ENCODE data around the gene C5orf46. TPM values are rescaled to one million over a fixed set of nuclear protein-coding genes. Genes with fewer than 3 reads are reported as not detected.

Gene C5orf46
- total and polyA plus RNA-seq, 2 of the 4 experiments (the other 2 are of a cell fraction), result 1.3 TPM; not detected in 1

GRCh38 chr5:147895864-147896263, 10.5 kb downstream of the C5orf46 start:
- no peaks in the 10 kb centered on the region for H3K9me3 ChIP-seq (ENCODE audit: control insufficient read depth, insufficient read depth, low read length)
- H2AFZ ChIP-seq (replicated peaks; ENCODE audit: low read length, poor library complexity), result no peak overlapping the region
- BruUV-seq (replicated peaks), result no TSS peak
- no peak overlapping the region for H2AK9ac ChIP-seq (replicated peaks; ENCODE audit: low read depth, low read length, poor library complexity)
- H2BK120ac ChIP-seq (ENCODE audit: low read depth, low read length), result no peak overlapping the region
- ChIA-PET CTCF (no interaction called here), POLR2A (ENCODE audit: unreplicated experiment) (no interaction called here)
- no CpG with 5 or more reads among the region's 1 CpG for WGBS, 2 experiments (ENCODE audit: extremely low coverage in 2 of 2, insufficient read length in 1 of 2)
- ATAC-seq (ENCODE audit: low read depth) (no peak), DNase-seq (no peak)
- intact Hi-C loops (cut with micrococcal nuclease), result no loop called here
- no peak overlapping the region for H3K4me2 ChIP-seq (ENCODE audit: low read depth, low read length)
- no peak overlapping the region for H3K9ac ChIP-seq (ENCODE audit: low read depth, low read length)
- no peak overlapping the region for H3K14ac ChIP-seq (replicated peaks; ENCODE audit: low read depth, low read length)
- no peak overlapping the region for H3K56ac ChIP-seq (ENCODE audit: extremely low read depth, insufficient read depth, low read length)
- H3K23ac ChIP-seq (ENCODE audit: low read depth, low read length), result no peak overlapping the region
- no peak overlapping the region for H2AK5ac ChIP-seq (ENCODE audit: low read depth, low read length)
- H3K4ac ChIP-seq (ENCODE audit: low read depth, low read length), result no peak overlapping the region
- dilution Hi-C loops (cut with HindIII; ENCODE audit: low sequenced_read_pairs, unreplicated experiment), result no loop called here
- TF ChIP-seq ELK1 (IDR thresholded peaks at IDR 0.05; ENCODE audit: borderline replicate concordance, low read depth, low read length) (no peak), RFX5 (IDR thresholded peaks at IDR 0.05; ENCODE audit: low read depth, low read length) (no peak), NFE2L2 (IDR thresholded peaks at IDR 0.05; ENCODE audit: low read depth, low read length) (no peak), BHLHE40 (IDR thresholded peaks at IDR 0.05; ENCODE audit: low read depth, low read length) (no peak), CEBPB (IDR thresholded peaks at IDR 0.05; ENCODE audit: low read depth, low read length) (no peak), FOS (IDR thresholded peaks at IDR 0.05; ENCODE audit: low read depth, low read length) (no peak), POLR2A (IDR thresholded peaks at IDR 0.05; ENCODE audit: low read depth, low read length) (no peak)
- no peak overlapping the region for H3K27ac ChIP-seq (ENCODE audit: insufficient read depth, low read length)
- H2BK5ac ChIP-seq (ENCODE audit: low read depth, low read length, poor library complexity, severe bottlenecking), result no peak overlapping the region
- H3K79me1 ChIP-seq (ENCODE audit: low read depth in 1 of 2, low read length in 2 of 2), result no peaks in the 10 kb centered on the region
- H3K18ac ChIP-seq (ENCODE audit: low read depth, low read length), result no peak overlapping the region
- H4K20me1 ChIP-seq (ENCODE audit: insufficient read depth, low read length), result no peaks in the 10 kb centered on the region
- H4K8ac ChIP-seq (ENCODE audit: low read depth in 2 of 2, low read length in 2 of 2), result no peak overlapping the region
- H4K91ac ChIP-seq (ENCODE audit: insufficient read depth, low read depth, low read length), result no peak overlapping the region
- no peaks in the 10 kb centered on the region for H3K36me3 ChIP-seq (ENCODE audit: control insufficient read depth, insufficient read depth, low read length)
- H4K5ac ChIP-seq (ENCODE audit: low read depth, low read length), result no peak overlapping the region
- in situ Hi-C loops (cut with MboI; ENCODE audit: low sequenced_read_pairs), result no loop called here
- H3K4me1 ChIP-seq (ENCODE audit: control insufficient read depth, insufficient read depth, low read length), result 0 out of 2 replicates have a peak, but pooled peaks cover 2% of the 10 kb centered on the region
- no peaks in the 10 kb centered on the region for H3K9me1 ChIP-seq (ENCODE audit: insufficient read depth, low read length)
- no peak overlapping the region for H3K4me3 ChIP-seq (ENCODE audit: insufficient read depth, low read depth, low read length)
- no peak overlapping the region for H2BK15ac ChIP-seq (ENCODE audit: low read depth, low read length)
- no peak overlapping the region for H2BK20ac ChIP-seq (ENCODE audit: low read depth, low read length)
- no peaks in the 10 kb centered on the region for H3K27me3 ChIP-seq (ENCODE audit: control insufficient read depth, insufficient read depth, low read length)

All from IMR-90 (cell line).